Vagina (tissue), 2 donors: Measurements from ENCODE around the gene G3BP2.

Experiments
- CTCF ChIP-seq, 3 experiments: fragments of 450-650 bp in 2 of 3; fragments of 200-600 bp in 1 of 3; sonication (generic) in 1 of 3; IDR thresholded peaks; one replicate each; pipeline ENCODE4 v1.5.1; 2017 to 2019; ENCODE audit warnings: antibody characterized with exemption in 3 of 3, mild to moderate bottlenecking in 2 of 3, moderate library complexity in 2 of 3
- POLR2A ChIP-seq, 2 donors: fragments of 450-650 bp; IDR thresholded peaks; one replicate each; pipeline ENCODE4 v1.6.1; 2017; ENCODE audit warnings: antibody characterized with exemption in 2 of 2, mild to moderate bottlenecking in 2 of 2, moderate library complexity in 2 of 2
- POLR2AphosphoS5 ChIP-seq, 2 donors: sonication (generic); formaldehyde crosslinking; IDR thresholded peaks; one replicate each; pipeline ENCODE4 v1.9.0; 2017; ENCODE audit warnings: antibody characterized with exemption in 2 of 2, mild to moderate bottlenecking in 2 of 2, low read depth in 1 of 2; ENCODE audit not compliant: insufficient read depth in 1 of 2

- TF ChIP-seq CTCF (IDR thresholded peaks at IDR 0.05) (no peak), POLR2A (IDR thresholded peaks at IDR 0.05) (no peak), POLR2AphosphoS5 (IDR thresholded peaks at IDR 0.05; ENCODE audit: insufficient read depth in 1 of 2, low read depth in 1 of 2) (no peak)
Measured at GRCh38 chr4:75696071-75696470, 22.9 kb upstream of the G3BP2 start.
